Testis (tissue), 2 donors: ENCODE results near the gene CELF4.

Experiments
- POLR2A ChIP-seq: fragments of 450-650 bp; IDR thresholded peaks from one replicate; pipeline ENCODE4 v1.6.1; 2017; ENCODE audit warnings: antibody characterized with exemption, mild to moderate bottlenecking, moderate library complexity
- TF ChIP-seq, protein P1 (sequence below), 3 experiments: fragments of 450-650 bp in 2 of 3; fragments of 200-600 bp in 1 of 3; sonication (generic) in 1 of 3; IDR thresholded peaks; one replicate each; pipeline ENCODE4 v1.5.1; 2016 to 2019; ENCODE audit warnings: antibody characterized with exemption in 3 of 3, mild to moderate bottlenecking in 2 of 3, moderate library complexity in 1 of 3

GRCh38 chr18:37471637-37472036 is 94.0 kb downstream of the CELF4 start:
- TF ChIP-seq POLR2A: no peak
- TF ChIP-seq, protein P1, sequence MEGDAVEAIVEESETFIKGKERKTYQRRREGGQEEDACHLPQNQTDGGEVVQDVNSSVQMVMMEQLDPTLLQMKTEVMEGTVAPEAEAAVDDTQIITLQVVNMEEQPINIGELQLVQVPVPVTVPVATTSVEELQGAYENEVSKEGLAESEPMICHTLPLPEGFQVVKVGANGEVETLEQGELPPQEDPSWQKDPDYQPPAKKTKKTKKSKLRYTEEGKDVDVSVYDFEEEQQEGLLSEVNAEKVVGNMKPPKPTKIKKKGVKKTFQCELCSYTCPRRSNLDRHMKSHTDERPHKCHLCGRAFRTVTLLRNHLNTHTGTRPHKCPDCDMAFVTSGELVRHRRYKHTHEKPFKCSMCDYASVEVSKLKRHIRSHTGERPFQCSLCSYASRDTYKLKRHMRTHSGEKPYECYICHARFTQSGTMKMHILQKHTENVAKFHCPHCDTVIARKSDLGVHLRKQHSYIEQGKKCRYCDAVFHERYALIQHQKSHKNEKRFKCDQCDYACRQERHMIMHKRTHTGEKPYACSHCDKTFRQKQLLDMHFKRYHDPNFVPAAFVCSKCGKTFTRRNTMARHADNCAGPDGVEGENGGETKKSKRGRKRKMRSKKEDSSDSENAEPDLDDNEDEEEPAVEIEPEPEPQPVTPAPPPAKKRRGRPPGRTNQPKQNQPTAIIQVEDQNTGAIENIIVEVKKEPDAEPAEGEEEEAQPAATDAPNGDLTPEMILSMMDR (IDR thresholded peaks at IDR 0.05): no peak
